ENCODE measurements around the gene DCTN2. TPM values are rescaled to one million over a fixed set of nuclear protein-coding genes. Genes with fewer than 3 reads are reported as not detected.
A peak's percentile ranks its signal among the peaks of the same experiment; 100 is the strongest.

The DCTN2 gene
- 100 to 1,000 TPM; 161 to 326 (median 229) TPM for total RNA-seq

- Histone ChIP-seq H3K4me3 (peak within 1 kb of the TSS; percentile 69 to 99 (median 86)), H3K36me3 (no peaks in the 10 kb centered on the region), H3K9me3 (no peaks in the 10 kb centered on the region), H3K27ac (peak within 1 kb of the TSS; percentile 85 to 96 (median 89)), H3K27me3 (no peaks in the 10 kb centered on the region), H3K4me1 (peaks cover 0 to 27% (median 3%) of the 10 kb centered on the region in 4 donors)
- peak; percentile 94 to 98 (median 95) for DNase-seq
- TF ChIP-seq CTCF (IDR thresholded peaks at IDR 0.05) (peak in 4 of 6 experiments; percentile 15 to 26 (median 24)), POLR2A (IDR thresholded peaks at IDR 0.05) (peak; percentile 60 to 76)
Measured at GRCh38 chr12:57546438-57547287, at the start of gene DCTN2. DCTN2 (minus strand) TSS chr12:57547192; CDS start chr12:57547063, 129 bp downstream.

GRCh38 chr12:57593187-57593586, 46.2 kb upstream of the DCTN2 start:
- no peak overlapping the region for H3K27ac ChIP-seq
- TF ChIP-seq POLR2A (IDR thresholded peaks at IDR 0.05) (no peak), CTCF (IDR thresholded peaks at IDR 0.05) (no peak)
- H3K4me1 ChIP-seq = peaks cover 0 to 17% (median 2%) of the 10 kb centered on the region in 4 donors
- H3K27me3 ChIP-seq = no peaks in the 10 kb centered on the region
- no peak for DNase-seq
- H3K9me3 ChIP-seq = no peaks in the 10 kb centered on the region
- peaks cover 0 to 33% (median 0%) of the 10 kb centered on the region in 3 donors for H3K36me3 ChIP-seq
- H3K4me3 ChIP-seq = no peak overlapping the region

DNA sequence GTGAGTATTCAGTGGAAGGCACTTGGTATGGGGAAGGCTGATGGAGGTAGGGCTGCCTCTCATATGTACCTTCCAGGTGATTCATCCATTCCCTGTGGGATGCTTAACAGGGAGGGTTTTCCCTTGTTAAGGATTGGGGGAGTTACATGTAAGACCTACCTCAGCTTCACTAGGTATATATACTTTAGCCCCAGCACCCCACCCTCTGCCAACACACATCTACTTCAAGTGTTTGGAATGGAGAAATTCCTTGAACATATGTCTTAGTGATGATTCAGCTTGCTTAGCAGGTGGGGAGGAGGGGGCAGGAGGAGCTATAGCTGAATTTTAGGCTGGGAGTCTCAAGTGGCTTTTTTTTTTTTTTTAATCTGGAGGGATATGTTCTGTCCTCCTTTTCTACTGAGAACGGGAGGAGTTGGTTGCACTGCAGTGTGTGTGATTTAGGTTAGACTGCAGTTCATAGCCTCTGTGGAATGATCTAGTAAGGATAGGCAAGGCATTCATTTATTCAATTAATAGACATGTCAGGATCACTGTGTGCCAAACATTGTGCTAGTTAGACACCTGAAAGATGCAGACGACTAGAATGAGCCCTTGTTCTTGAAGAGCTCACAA, 45.7 kb upstream of the DCTN2 start:
- no peak for TF ChIP-seq CTCF (IDR thresholded peaks at IDR 0.05)
- TF ChIP-seq POLR2A (IDR thresholded peaks at IDR 0.05) = no peak
- Histone ChIP-seq H3K27me3 (no peaks in the 10 kb centered on the region), H3K4me1 (peaks cover 0 to 17% (median 2%) of the 10 kb centered on the region in 4 donors), H3K4me3 (no peak overlapping the region), H3K36me3 (peaks cover 0 to 27% (median 0%) of the 10 kb centered on the region in 3 donors), H3K9me3 (no peaks in the 10 kb centered on the region), H3K27ac (no peak overlapping the region)
- DNase-seq = no peak

DNA sequence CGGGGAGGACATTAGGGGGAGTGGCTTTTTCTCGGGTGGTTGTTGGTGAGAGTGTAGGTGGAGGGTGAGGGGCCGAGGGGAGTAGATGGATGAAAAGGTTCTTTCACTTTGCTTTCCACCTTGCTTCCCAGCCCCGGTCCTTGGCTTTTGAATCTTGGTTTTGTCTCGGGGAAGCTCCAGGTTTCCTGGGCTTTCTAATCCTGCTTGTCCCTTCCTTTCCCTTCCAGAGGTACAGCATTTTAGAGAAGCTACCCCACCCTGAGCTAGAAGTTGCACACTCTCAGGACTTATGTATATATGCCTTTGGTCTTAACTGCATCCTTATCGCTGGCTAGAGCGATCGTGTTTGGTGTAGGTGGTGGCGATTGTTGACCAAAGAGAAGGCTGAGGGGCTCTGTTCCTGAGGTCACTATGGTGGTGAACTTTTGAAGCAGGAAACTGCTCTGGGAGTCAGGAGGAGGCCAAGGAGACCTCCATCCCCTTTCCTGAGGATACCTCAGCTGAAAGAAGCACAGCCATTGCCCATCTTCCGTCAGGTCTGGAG, 44.9 kb upstream of the DCTN2 start:
- Histone ChIP-seq H3K4me3 (peak overlapping the region; percentile 54 to 87 (median 77)), H3K36me3 (peaks cover 0 to 26% (median 0%) of the 10 kb centered on the region in 3 donors), H3K4me1 (peaks cover 0 to 17% (median 2%) of the 10 kb centered on the region in 4 donors), H3K9me3 (no peaks in the 10 kb centered on the region), H3K27me3 (no peaks in the 10 kb centered on the region), H3K27ac (peak overlapping the region in 2 of 4 donors; percentile 73 to 83)
- no peak for TF ChIP-seq POLR2A (IDR thresholded peaks at IDR 0.05)
- no peak for TF ChIP-seq CTCF (IDR thresholded peaks at IDR 0.05)
- no peak for DNase-seq

GRCh38 chr12:57590864-57591781, 44.1 kb upstream of the DCTN2 start, which contains the start of gene PIP4K2C:
PIP4K2C (plus strand) TSS chr12:57591192; CDS start chr12:57591290, 98 bp downstream.
- TF ChIP-seq CTCF (IDR thresholded peaks at IDR 0.05) (no peak), POLR2A (IDR thresholded peaks at IDR 0.05) (peak; percentile 69 to 70)
- Histone ChIP-seq H3K4me1 (peaks cover 0 to 17% (median 2%) of the 10 kb centered on the region in 4 donors), H3K36me3 (peaks cover 0 to 18% (median 0%) of the 10 kb centered on the region in 3 donors), H3K9me3 (no peaks in the 10 kb centered on the region), H3K27me3 (no peaks in the 10 kb centered on the region), H3K27ac (peak within 1 kb of the TSS; percentile 68 to 83 (median 74)), H3K4me3 (peak within 1 kb of the TSS; percentile 54 to 87 (median 77))
- peak; percentile 91 to 94 (median 91) for DNase-seq

Measured in Peyer's patch (tissue), 4 donors.